Measurements from ENCODE around the gene C1orf167. TPM values are rescaled to one million over a fixed set of nuclear protein-coding genes. Genes with fewer than 3 reads are reported as not detected.

Gene C1orf167
- total and polyA plus RNA-seq, 9 donors = 3.1 to 24.9 (median 12.8) TPM

- WGBS (ENCODE audit: insufficient coverage) = 69% methylated on average over 6 of the region's 6 CpGs
- H3K36me3 ChIP-seq (ENCODE audit: control insufficient read depth, insufficient read depth, low read length) = no peaks in the 10 kb centered on the region
- H3K9me3 ChIP-seq (replicated peaks; ENCODE audit: control insufficient read depth, low read depth, low read length) = no peaks in the 10 kb centered on the region
- DNase-seq = no peak
- peaks cover 5% of the 10 kb centered on the region for H3K4me1 ChIP-seq (ENCODE audit: control insufficient read depth, insufficient read depth, low read length)
- H3K27ac ChIP-seq (ENCODE audit: low read length) = no peak overlapping the region
- peaks cover 10% of the 10 kb centered on the region for H3K27me3 ChIP-seq (ENCODE audit: control insufficient read depth, insufficient read depth, low read length)
- H3K4me3 ChIP-seq (ENCODE audit: low read length) = no peak overlapping the region
Observed at GRCh38 chr1:11761285-11761684, 708 bp upstream of the C1orf167 start.

- Histone ChIP-seq H3K36me3 (ENCODE audit: control insufficient read depth, insufficient read depth, low read length) (no peaks in the 10 kb centered on the region), H3K4me3 (ENCODE audit: low read length) (no peak overlapping the region), H3K4me1 (ENCODE audit: control insufficient read depth, insufficient read depth, low read length) (peaks cover 17% of the 10 kb centered on the region), H3K27ac (ENCODE audit: low read length) (no peak overlapping the region), H3K27me3 (ENCODE audit: control insufficient read depth, insufficient read depth, low read length) (peaks cover 10% of the 10 kb centered on the region), H3K9me3 (replicated peaks; ENCODE audit: control insufficient read depth, low read depth, low read length) (no peaks in the 10 kb centered on the region)
- no peak for DNase-seq
- WGBS (ENCODE audit: insufficient coverage) = 44% methylated on average over 3 of the region's 3 CpGs
Observed at GRCh38 chr1:11764115-11764514, 2.1 kb downstream of the C1orf167 start.

GRCh38 chr1:11764519-11764918 is 2.5 kb downstream of the C1orf167 start:
- peaks cover 10% of the 10 kb centered on the region for H3K27me3 ChIP-seq (ENCODE audit: control insufficient read depth, insufficient read depth, low read length)
- H3K36me3 ChIP-seq (ENCODE audit: control insufficient read depth, insufficient read depth, low read length) = no peaks in the 10 kb centered on the region
- WGBS (ENCODE audit: insufficient coverage) = 46% methylated on average over 7 of the region's 7 CpGs
- H3K27ac ChIP-seq (ENCODE audit: low read length) = no peak overlapping the region
- no peaks in the 10 kb centered on the region for H3K9me3 ChIP-seq (replicated peaks; ENCODE audit: control insufficient read depth, low read depth, low read length)
- no peak overlapping the region for H3K4me3 ChIP-seq (ENCODE audit: low read length)
- no peak for DNase-seq
- H3K4me1 ChIP-seq (ENCODE audit: control insufficient read depth, insufficient read depth, low read length) = peaks cover 17% of the 10 kb centered on the region

- Histone ChIP-seq H3K4me3 (ENCODE audit: low read length) (no peak overlapping the region), H3K27me3 (ENCODE audit: control insufficient read depth, insufficient read depth, low read length) (peaks cover 10% of the 10 kb centered on the region), H3K27ac (ENCODE audit: low read length) (no peak overlapping the region), H3K36me3 (ENCODE audit: control insufficient read depth, insufficient read depth, low read length) (no peaks in the 10 kb centered on the region), H3K9me3 (replicated peaks; ENCODE audit: control insufficient read depth, low read depth, low read length) (no peaks in the 10 kb centered on the region), H3K4me1 (ENCODE audit: control insufficient read depth, insufficient read depth, low read length) (peaks cover 17% of the 10 kb centered on the region)
- WGBS (ENCODE audit: insufficient coverage) = 78% methylated on average over 11 of the region's 19 CpGs
- DNase-seq = no peak
Observed at GRCh38 chr1:11765661-11766428, 3.9 kb downstream of the C1orf167 start.

GRCh38 chr1:11766429-11766776 is 4.4 kb downstream of the C1orf167 start:
- Histone ChIP-seq H3K27me3 (ENCODE audit: control insufficient read depth, insufficient read depth, low read length) (peaks cover 8% of the 10 kb centered on the region), H3K4me1 (ENCODE audit: control insufficient read depth, insufficient read depth, low read length) (peaks cover 17% of the 10 kb centered on the region), H3K9me3 (replicated peaks; ENCODE audit: control insufficient read depth, low read depth, low read length) (no peaks in the 10 kb centered on the region), H3K36me3 (ENCODE audit: control insufficient read depth, insufficient read depth, low read length) (no peaks in the 10 kb centered on the region), H3K4me3 (ENCODE audit: low read length) (no peak overlapping the region), H3K27ac (ENCODE audit: low read length) (no peak overlapping the region)
- no peak for DNase-seq
- WGBS (ENCODE audit: insufficient coverage) = 47% methylated on average over 10 of the region's 14 CpGs

- peak; percentile 63 for DNase-seq
- no peak overlapping the region for H3K27ac ChIP-seq (ENCODE audit: low read length)
- no peaks in the 10 kb centered on the region for H3K36me3 ChIP-seq (ENCODE audit: control insufficient read depth, insufficient read depth, low read length)
- no peak overlapping the region for H3K4me3 ChIP-seq (ENCODE audit: low read length)
- H3K27me3 ChIP-seq (ENCODE audit: control insufficient read depth, insufficient read depth, low read length) = no peaks in the 10 kb centered on the region
- no peaks in the 10 kb centered on the region for H3K9me3 ChIP-seq (replicated peaks; ENCODE audit: control insufficient read depth, low read depth, low read length)
- peaks cover 13% of the 10 kb centered on the region for H3K4me1 ChIP-seq (ENCODE audit: control insufficient read depth, insufficient read depth, low read length)
- 62% methylated on average over 12 of the region's 16 CpGs for WGBS (ENCODE audit: insufficient coverage)
Observed at GRCh38 chr1:11767922-11768704, 6.1 kb downstream of the C1orf167 start.

- 60% methylated on average over 2 of the region's 4 CpGs for WGBS (ENCODE audit: insufficient coverage)
Observed at GRCh38 chr1:11768821-11769220, 6.8 kb downstream of the C1orf167 start.

GRCh38 chr1:11769274-11769673 is 7.3 kb downstream of the C1orf167 start:
- Histone ChIP-seq H3K4me3 (ENCODE audit: low read length) (no peak overlapping the region), H3K36me3 (ENCODE audit: control insufficient read depth, insufficient read depth, low read length) (no peaks in the 10 kb centered on the region), H3K4me1 (ENCODE audit: control insufficient read depth, insufficient read depth, low read length) (peaks cover 13% of the 10 kb centered on the region), H3K9me3 (replicated peaks; ENCODE audit: control insufficient read depth, low read depth, low read length) (no peaks in the 10 kb centered on the region), H3K27me3 (ENCODE audit: control insufficient read depth, insufficient read depth, low read length) (no peaks in the 10 kb centered on the region), H3K27ac (ENCODE audit: low read length) (no peak overlapping the region)
- 69% methylated on average over 4 of the region's 4 CpGs for WGBS (ENCODE audit: insufficient coverage)
- no peak for DNase-seq

More at GRCh38 chr1:11768821-11769220, 6.8 kb downstream of the C1orf167 start:
- no peaks in the 10 kb centered on the region for H3K36me3 ChIP-seq (ENCODE audit: control insufficient read depth, insufficient read depth, low read length)
- no peaks in the 10 kb centered on the region for H3K9me3 ChIP-seq (replicated peaks; ENCODE audit: control insufficient read depth, low read depth, low read length)
- no peak overlapping the region for H3K27ac ChIP-seq (ENCODE audit: low read length)
- no peaks in the 10 kb centered on the region for H3K27me3 ChIP-seq (ENCODE audit: control insufficient read depth, insufficient read depth, low read length)
- H3K4me1 ChIP-seq (ENCODE audit: control insufficient read depth, insufficient read depth, low read length) = peaks cover 13% of the 10 kb centered on the region
- no peak overlapping the region for H3K4me3 ChIP-seq (ENCODE audit: low read length)
- DNase-seq = no peak

GRCh38 chr1:11770011-11770410 is 8.0 kb downstream of the C1orf167 start:
- Histone ChIP-seq H3K36me3 (ENCODE audit: control insufficient read depth, insufficient read depth, low read length) (no peaks in the 10 kb centered on the region), H3K9me3 (replicated peaks; ENCODE audit: control insufficient read depth, low read depth, low read length) (no peaks in the 10 kb centered on the region), H3K4me3 (ENCODE audit: low read length) (no peak overlapping the region), H3K27me3 (ENCODE audit: control insufficient read depth, insufficient read depth, low read length) (no peaks in the 10 kb centered on the region), H3K4me1 (ENCODE audit: control insufficient read depth, insufficient read depth, low read length) (peaks cover 11% of the 10 kb centered on the region), H3K27ac (ENCODE audit: low read length) (no peak overlapping the region)
- no peak for DNase-seq

- DNase-seq = no peak
- H3K27me3 ChIP-seq (ENCODE audit: control insufficient read depth, insufficient read depth, low read length) = no peaks in the 10 kb centered on the region
- H3K36me3 ChIP-seq (ENCODE audit: control insufficient read depth, insufficient read depth, low read length) = no peaks in the 10 kb centered on the region
- H3K9me3 ChIP-seq (replicated peaks; ENCODE audit: control insufficient read depth, low read depth, low read length) = no peaks in the 10 kb centered on the region
- H3K4me3 ChIP-seq (ENCODE audit: low read length) = no peak overlapping the region
- no peak overlapping the region for H3K27ac ChIP-seq (ENCODE audit: low read length)
- peaks cover 11% of the 10 kb centered on the region for H3K4me1 ChIP-seq (ENCODE audit: control insufficient read depth, insufficient read depth, low read length)
- WGBS (ENCODE audit: insufficient coverage) = 75% methylated on average over 10 of the region's 11 CpGs
Observed at GRCh38 chr1:11771481-11772043, 9.6 kb downstream of the C1orf167 start.

Measured in muscle of leg (tissue), 11 donors.